ENCODE measurements around the gene NOS3.

The NOS3 gene

DNA sequence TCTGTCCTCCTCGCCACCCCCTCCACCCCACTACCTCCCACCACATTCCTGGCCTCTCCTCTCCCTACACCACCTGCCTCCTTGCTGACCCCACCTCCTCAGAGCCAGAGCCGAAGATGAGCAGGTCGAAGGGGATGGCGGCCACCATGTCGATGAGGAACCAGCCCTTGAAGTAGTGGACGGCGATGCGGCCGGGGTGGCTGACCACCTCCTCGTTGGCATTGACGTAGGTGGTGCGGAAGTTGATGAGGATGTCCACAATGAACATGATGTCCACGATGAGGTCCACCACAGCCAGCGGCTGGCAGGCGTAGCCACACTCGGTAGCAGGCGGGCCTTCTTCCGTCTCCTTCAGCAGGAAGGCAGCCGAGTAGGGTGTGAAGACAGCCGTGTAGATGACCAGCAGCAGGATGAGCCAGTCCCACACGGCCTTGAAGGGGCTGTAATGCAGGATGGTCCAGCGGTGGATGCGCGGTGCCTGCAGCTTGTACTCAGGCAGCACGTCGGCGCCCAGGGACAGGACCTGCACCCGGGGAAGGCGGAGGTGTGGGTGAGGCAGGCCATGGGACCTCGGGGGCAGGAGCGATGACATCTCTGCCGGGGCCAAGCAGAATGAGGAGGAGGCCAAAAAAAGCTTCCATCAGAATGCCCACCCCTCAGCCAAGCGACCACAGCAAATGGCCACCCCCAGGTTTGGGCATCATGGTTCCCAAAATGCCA is 38.3 kb upstream of the NOS3 start:
- no peak for DNase-seq (ENCODE audit: low read depth, low spot score)

DNA sequence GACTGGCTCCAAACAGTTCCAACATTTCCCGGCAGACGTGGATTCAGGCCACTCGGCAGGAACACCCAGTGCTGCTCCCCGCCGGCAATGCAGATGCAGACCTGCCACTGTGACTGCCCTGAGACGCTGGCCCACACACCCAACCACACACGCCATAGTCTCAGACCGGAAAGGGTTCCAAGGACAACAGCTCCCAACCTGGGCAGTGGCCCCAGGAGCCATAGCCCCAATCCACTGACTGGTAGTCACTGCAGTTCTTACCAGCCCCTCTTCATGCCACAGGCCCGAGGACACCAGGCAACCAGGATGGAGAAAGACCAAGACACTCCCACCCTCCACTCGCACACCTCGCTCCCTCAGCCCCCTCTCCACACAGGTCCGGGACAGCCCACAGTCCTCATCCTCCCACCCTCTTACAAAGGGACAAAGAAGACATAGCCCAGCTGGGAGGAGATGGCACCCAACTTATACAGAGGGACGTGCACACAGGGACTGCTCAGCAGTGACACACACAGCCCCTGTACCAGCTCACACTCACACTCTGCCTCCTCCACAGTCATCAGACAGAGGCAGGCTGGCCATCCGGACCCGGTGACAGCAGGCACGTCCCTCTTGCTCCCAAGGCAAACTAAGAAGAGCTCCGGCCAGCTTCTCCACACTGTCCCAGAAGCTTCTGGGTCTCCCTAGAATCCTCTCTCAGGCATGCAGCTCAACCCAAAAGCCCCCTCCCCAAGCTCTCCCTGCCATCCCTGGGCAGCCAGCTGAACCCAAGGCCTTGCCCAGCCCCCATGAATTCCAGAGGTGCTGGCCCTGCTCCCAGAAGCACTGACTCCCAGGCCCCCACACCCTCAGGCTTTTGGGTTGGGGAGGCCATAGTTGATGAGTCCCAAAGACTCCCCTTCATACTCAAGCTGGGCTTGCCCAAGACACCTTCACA is 37.5 kb upstream of the NOS3 start:
- no peak for DNase-seq (ENCODE audit: low read depth, low spot score)

DNA sequence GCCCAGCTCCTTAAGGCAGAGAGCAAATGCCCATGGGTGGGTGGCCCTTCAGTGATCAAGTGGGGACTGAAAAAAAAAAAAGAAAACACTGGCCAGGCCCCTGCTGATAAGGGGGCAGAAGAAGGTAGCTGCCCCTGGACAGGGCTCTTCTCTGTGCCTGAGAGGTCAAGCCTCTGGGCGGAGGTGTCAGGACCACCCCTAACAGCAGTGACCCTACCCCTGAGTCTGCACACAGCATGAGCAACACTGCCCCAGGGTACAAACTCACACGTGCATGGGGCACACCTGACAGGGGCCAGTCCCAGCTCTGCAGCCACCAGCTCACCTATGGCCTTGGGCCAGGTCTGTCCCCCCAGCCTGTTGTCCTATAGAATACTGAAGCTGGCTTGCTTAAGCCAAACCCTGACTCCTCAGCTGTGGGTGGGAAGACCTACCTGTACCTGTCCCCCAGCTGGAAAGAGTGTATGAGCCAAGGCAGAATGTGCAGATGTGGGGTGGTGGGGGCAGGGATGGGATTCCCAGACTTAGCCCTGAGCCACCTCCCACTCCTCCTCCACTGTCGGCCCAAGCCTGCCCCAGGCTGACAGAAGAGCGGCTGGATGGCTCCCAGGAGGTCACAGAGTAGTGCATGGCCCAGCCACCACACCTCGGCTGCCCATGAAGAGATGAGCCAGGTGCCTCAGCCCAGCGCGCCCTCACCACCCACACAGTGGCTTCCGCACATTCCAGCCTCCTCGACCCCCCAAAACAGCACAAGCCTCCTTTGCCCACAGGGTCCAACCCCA is 36.4 kb upstream of the NOS3 start:
- no peak for DNase-seq (ENCODE audit: low read depth, low spot score)

DNA sequence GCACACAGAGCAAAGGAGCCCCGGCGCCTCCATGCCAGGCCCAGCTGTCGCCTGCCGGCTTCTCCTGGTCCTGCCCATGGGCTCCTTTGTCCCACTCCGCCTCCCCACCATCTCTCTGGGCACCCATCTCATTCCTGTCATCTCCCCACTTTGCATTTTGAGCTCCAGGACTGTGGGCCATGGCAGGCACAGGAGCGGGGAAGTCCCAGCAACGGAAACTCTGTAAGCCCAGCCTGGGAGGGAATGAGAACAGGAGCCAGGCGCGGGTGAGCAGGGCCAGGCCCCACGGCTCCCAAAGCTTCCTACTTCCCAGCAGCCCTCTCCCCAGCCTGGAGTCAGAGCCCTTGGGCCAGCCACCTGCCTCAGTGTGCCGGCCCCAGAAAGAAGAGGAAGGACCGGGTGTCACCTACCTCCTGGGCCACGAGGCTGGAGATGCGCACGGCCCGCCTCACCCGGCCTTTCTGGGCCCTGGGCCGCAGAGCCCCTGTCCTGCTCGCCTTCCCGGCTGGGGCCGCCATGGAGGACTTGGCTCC is 35.8 kb upstream of the NOS3 start:
- DNase-seq (ENCODE audit: low read depth, low spot score), result no peak

DNA sequence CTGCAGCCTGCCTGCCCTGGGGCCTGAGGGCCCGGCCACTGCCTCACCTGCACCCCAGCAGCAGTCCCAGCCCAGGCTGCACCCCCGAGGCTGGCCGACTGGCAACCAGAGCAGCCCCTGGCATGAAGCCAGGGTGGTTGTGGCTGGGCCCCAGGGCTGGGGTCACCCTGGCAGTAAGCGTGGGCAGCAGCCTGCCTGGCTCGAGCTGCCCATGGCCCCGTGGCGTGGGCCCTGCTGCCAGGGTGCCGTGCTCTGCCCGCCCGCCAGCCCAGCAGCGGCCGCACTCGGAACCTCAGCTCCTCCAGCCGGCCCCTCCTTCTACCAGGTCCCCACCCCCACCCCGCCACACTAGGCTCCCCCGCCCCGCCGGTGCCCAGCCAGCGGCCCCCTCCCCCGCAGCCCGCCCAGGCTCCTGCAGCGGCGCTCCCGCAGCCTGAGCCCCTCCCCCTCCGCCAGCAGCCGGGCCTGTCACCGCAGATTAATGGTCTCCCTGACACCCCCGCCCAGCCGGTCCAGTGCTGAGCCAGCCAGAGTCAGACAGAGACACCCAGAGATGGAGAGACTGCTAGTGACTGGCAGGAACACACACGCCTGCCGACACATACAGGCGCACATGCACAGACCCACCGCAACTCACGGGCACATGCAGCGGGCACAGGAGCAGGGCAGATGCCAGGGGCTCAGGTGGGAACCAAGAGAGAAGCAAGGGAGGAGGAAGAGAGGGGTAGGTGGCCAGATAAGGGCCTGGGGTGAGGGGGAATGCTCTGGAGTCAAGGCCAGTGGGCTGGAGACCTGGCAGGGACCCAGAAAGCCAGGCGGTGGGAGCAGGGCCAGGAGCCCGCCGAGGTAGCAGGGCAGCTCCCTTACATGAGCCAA is 35.1 kb upstream of the NOS3 start:
- DNase-seq (ENCODE audit: low read depth, low spot score), result no peak

DNA sequence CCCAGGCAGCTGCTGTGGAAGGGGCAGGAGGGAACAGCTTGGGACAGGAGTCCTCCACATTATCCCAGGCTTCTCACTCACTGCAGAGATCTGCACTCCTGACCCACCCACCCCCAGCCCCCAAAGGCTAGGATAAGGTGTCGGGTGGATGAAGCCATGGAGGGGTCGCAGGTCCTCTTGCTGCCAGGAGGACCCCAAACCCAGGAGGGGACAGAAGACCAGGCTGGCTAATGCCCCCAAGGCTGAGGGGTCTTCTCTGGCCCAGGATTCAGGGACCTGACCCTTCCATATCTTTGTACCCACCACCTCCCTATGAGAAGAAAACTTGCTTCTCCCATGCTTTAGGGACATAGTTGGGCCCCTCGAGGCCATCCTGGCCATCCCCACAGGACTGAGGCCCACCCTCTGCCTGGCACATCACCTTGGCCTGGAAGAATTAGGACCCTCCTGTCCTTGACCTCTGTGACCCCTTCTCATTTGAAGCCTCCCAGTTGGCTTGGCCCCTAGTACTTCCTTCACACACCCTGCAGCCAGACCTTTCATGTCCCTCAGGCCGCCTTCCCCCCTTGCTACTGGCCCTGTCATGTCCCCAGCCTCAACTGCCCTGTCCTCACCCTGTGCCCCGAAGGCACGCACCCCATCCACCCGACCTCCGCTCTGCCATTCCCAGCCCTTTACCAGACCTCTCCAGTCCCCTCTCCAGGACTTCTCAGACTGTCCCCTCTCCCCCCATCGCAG is 34.3 kb upstream of the NOS3 start:
- no peak for DNase-seq (ENCODE audit: low read depth, low spot score)

DNA sequence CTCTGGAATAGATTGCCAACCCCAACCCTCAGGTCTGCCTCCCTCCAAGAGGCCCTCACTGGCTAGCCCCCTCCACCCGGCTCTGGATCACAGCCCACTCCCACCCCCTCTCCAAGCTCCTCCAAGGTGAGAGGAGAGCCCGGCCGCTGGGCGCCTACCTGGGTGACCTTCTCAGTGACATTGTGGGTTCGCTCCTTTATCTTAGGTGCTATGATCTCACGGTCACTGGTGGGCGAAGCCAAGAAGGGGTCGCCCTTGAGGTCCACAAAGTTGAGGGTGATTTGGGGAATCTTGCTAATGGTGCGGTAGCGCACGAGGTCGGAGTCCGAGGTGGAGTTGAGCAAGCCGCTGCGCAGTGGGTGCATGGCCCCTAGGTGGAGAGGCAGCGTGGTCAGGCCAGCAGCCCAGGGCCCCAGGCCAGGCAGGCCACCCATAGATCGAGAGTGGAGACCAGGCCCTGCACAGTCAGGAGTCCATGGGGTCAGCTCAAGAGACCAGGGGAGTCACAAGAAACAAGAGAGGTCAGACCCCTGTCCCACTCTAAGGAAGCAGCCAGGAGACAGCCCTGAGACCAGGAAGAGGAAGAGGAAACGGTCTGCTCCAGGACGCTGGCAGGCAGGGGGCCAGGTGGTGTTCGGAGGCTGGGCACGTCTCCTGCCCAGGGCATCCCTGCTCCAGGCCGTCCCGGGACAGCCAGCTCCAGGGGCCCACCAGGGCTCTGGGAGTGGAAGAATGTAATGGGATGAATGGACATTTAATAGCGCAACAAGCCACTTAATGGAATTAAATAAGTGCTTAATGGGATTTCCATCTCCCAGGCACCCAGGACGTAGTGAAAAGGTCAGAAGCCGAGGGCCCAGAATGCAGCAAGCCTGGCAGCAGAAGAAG is 33.4 kb upstream of the NOS3 start:
- no peak for DNase-seq (ENCODE audit: low read depth, low spot score)

DNA sequence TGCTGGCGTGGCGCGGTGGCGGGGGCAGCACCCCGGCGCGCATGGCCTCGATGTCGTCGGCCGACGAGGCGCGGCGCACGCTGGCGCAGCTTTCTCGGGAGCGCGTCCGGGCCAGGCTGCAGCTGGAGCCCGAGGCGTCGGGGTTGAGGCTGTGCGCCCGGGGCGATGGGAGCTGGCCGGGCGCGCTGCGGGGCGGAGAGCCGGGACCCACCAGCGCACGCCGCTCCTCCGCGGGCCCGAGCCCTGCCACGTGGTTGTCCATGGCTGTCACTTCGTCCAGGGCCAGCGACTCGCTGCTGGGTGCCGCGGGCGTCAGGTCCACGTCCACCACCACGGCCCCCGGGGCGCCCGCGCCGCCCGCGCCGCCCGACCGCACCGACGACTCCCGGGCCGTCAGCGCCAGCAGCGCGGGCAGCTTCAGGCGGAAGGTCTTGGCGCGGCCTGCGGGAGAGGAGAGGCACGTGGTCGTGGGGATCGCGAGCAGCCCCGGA is 32.7 kb upstream of the NOS3 start:
- DNase-seq (ENCODE audit: low read depth, low spot score), result no peak

DNA sequence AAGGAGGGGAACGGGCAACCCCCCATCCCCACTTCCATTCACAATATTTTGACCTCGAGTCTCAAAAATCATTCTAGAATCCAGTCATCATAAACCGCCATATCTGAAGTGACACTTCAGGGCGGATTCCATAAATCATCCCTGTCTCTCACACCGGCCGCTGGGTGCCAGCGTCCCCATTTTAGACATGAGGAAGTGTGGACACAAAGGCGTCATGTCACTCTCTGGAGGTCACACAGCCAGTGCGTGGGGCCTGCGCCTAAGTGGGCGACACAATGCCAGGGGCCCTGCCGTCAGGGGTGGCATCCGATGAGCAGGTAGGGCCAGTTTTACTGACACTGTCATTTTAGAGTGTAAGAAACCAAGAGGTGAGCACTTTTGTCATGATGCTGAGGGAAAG is 32.2 kb upstream of the NOS3 start:
- DNase-seq (ENCODE audit: low read depth, low spot score), result no peak

DNA sequence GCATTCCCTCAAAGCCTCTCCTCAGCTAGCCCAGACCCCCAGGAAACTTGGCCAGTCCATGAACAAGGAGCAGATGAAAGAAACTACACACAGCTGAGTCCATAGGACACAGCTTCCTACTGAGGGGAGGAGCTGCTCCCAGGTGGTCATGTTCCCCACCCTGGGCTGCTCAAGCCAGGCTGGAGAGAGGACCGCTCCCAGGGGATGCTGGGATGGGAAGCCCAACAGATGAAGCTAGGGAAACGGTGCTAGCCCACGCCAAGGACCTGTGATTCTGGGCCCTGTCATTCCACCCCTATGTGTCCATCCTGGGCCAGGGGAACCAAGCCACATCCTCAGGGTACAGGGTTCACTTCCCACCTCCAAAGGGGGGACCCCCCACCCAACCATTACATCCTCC is 31.7 kb upstream of the NOS3 start:
- DNase-seq (ENCODE audit: low read depth, low spot score), result no peak

DNA sequence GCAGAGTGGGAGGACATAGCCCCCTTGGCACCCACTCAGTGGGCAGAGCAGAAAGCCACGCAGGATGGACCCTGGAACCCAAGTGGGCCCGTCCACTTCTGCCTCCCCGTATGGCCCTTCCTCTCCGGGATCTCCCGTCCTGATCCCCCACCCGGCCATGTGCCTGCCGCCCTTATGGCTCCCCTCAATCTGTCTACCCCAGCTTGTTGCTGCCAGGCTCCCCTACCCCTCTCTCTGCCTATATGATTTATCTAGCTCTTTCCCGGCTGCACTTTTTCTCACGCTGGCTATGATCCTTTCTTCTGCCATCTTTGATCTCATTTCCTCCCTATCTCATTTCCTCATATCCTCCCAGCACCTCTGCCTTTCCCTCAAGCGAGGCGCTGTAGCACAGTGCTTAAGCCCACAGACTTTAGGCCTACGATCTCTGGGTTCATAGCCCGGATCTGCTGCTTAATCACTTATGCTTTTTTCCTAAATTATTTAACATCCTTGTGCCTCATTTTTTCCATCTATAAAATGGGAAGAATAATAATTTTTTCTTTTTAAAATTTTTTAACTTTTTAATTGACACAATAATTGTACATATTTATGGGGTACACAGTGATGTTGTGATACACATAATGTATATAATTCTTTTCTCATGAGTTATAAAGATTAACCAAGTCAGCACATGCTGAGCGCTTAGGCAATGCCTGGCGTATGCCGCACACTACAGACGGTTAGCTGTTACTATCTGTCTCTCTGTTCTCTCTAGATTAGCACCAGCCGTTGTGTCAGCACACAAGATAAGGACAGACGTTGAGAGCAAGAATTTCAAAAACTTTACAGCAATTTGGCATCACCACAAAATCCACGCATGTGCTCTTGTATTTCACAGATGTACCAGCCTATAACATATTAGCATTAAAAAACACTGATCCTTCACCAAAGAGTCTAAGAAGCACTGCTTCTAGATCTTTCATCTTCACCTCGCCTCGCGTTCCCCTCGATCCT is 30.8 kb upstream of the NOS3 start:
- no peak for DNase-seq (ENCODE audit: low read depth, low spot score)

DNA sequence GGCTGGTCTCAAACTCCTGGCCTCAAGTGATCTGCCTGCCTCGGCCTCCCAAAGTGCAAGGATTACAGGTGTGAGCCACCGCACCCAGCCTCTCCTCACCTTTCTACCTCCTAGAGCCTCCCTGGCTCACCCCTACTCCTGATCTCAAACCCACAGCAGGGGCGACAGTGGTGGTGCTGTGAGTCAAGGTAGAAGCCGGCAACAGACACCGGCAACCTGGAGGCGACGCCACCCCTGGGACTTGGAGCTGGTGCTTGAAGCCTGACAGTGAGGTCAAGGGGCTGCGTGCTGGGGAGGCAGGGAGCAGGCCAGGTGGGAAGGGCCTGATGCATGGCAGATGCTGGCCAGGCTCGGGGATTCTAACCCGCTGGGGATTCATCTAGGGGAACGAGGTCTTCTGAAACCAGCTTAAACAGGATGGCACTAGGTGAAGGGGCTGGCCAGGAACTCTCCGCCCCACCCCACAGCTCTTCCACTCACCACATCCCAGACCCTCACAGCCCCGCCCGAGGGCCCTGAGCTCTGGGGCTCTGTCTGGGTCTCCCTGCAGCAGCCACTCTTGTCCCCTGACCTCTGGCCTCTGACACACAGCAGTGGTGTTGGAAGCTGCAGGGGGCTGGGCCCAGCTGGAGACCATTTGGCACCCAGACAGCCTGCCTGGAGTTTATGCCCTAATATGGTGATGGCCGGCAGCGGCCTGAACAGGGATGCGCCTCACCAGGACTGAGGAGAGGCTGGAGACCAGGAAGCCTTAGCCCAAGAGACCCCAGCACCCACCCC is 29.1 kb upstream of the NOS3 start:
- DNase-seq (ENCODE audit: low read depth, low spot score), result no peak

DNA sequence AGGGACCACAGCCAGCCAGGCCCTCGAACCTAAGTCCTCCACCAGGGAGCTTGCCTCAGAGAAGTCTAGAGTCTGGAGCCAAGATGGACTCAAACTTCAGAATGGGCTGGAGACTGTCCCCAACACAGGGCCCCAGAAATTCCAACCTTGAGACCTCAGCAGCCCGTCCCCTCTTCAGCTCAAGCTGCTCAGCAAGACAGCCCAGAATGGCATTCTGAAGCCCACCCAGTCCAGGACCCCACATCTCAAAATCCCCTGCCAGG is 28.6 kb upstream of the NOS3 start:
- no peak for DNase-seq (ENCODE audit: low read depth, low spot score)

DNA sequence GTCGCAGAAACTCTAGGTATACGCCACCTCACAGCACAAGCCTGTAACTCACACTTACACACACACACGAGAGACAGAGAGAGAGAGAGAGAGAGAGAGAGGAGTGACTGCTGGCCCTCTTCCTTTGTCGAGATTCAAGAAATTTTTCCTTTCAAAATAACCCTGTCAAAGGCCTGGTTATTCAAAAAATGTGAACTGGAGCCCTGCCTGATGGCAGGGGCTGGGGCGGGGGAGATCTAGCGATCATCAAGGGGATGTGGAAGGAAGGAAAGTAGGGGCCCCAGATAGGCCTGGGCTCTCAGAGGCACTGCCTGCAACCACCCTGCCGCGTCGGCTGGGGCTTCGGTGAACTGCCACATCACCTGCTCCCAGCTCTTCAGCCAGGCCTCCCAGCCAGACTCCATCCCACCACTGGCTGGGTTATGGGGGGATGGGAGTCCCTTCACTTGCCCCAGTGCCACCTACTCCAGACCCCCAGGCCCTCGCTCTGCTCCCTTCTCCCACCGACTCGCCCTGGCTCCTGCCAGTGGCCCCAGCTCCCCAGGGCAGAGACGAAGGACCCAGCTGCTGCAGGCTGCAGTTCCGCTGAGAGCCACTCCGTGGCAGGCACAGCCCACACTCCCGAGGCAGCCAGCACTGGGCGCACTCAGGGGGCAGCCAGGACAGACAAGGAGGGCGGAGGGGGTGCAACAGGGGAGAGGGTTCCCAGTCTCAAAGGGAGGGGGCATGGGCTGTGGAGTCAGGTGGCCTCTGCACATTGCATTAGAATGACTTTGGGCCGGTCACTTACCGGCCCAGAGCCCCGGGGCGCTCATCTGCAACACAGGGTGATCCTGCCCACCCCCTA is 28.0 kb upstream of the NOS3 start:
- DNase-seq (ENCODE audit: low read depth, low spot score), result no peak

DNA sequence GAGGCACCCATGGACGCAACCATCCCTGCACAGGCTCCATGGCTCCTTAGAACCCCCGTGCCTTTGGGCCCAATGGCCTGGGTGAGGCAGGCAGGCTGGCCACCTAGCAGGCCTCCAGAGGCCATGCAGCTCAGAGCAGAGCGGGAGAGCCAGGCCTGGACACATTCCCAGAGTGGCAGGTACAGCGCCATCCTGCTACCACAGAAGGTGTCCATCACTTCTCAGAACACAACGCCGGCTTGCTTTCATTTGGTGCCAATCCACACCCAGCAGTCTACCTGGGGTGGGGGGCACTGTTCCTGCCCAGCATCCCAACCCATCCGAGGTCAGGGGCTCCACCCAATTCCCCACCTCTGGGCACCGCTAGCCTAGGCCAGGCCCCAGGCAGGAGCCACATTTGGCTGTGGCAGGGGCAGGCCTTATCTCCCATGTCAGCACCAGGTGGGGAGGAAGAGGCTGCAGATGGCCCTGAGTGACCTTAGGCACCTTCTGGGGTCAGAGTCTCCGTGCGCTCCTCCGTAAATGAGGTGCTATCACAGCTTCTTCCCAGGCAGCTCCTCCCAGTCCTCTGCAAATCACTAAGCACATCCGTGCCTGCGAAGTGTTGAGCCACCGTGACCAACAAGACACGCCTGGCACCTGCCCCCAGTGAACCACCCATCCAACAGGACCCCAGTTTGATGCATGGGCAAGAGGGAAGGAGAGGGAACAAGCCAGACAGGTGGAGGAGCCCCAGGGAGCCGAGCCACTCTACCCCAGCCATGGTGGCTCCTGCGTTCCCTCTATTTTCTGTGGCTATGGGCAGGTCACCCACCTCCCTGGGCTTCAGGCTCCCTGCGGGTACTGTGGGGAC is 26.9 kb upstream of the NOS3 start:
- no peak for DNase-seq (ENCODE audit: low read depth, low spot score)

Measured in iPS DF 19.7 (cell line).